GM18867 (cell line): ENCODE measurements around the gene CHST12.
"Not testable (repeated sequence)": the region's sequence is repeated elsewhere in the genome, so short reads cannot be mapped to it uniquely, and the experiment has no call there.

ENCODE experiments used
- ATAC-seq: cut with Tn5 transposase; IDR thresholded peaks from one replicate; pipeline ENCODE4 v1.9.1; 2021; ENCODE audit warnings: mild to moderate bottlenecking, moderate library complexity; ENCODE audit not compliant: unreplicated experiment

CHST12 gene

GRCh38 chr7:2377492-2377891, 25.9 kb upstream of the CHST12 start:
- ATAC-seq: not testable (repeated sequence)

DNA sequence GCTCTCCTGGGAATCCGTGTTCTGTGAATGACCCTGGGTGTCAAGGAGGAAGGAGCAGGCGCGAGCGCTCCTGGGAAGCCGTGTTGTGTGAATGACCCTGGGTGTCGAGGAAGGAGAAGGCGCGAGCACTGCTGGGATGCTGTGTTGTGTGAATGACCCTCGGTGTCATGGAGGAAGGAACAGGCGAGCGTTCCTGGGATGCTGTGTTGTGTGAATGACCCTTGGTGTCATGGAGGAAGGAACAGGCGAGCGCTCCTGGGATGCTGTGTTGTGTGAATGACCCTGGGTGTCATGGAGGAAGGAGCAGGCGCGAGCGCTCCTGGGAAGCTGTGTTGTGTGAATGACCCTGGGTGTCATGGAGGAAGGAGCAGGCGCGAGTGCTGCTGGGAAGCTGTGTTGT, 25.3 kb upstream of the CHST12 start:
- ATAC-seq: not testable (repeated sequence)

GRCh38 chr7:2379161-2379560, 24.2 kb upstream of the CHST12 start:
- ATAC-seq: no peak

DNA sequence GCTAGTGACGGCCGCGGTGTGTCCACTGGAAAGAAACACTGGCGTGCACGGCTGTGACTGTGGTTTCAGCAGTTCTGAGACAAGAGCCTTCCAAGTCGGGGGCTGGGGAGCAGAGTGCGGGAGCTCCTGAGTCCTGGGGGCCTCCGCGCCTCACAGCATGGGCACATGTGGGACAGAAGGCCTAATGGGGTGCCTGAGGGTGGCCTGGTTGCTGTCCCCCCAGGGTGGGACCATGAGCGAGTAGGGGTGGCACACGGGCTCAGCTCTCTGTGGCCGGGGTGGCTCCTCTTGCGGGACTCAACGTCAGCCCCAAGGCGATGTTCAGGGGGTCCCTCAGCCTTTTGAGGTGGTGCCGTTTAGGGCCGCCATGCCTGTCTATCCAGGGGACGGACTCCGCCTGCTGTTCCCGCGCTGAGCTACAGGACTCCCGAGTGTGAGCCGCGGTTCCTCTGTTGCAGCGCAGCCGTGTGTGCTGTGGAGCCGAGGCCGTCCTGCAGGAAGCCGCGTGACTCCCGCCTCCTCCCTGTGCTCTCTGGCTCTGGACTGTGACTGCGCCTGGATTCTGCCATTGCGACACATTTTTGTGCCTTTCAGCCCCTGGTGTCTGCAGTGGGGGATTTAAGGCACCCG, 23.5 kb upstream of the CHST12 start:
- ATAC-seq: no peak

GRCh38 chr7:2380461-2380860, 22.9 kb upstream of the CHST12 start:
- ATAC-seq: no peak

GRCh38 chr7:2381227-2381626, 22.2 kb upstream of the CHST12 start:
- ATAC-seq: no peak

- ATAC-seq: no peak
Observed at GRCh38 chr7:2381881-2382509, 21.4 kb upstream of the CHST12 start.

- ATAC-seq: no peak
Observed at GRCh38 chr7:2383543-2384274, 19.7 kb upstream of the CHST12 start.

GRCh38 chr7:2384354-2385243, 18.8 kb upstream of the CHST12 start:
- no peak for ATAC-seq

DNA sequence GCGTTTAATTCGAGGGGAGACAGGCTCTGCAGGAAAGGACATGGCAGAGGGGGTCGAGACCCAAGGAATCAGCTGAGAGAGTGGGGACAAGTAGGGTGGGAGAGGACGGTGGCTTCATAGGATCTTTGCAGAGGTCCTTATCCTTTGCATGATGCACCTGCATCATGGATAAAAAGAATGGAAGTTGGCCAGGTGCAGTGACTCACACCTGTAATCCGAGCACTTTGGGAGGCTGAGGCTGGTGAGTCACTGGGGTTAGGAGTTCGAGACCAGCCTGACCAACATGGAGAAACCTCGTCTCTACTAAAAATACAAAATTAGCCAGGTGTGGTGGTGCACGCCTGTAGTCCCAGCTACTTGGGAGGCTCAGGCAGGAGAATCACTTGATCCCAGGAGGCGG, 17.3 kb upstream of the CHST12 start:
- not testable (repeated sequence) for ATAC-seq

GRCh38 chr7:2386964-2387669, 16.3 kb upstream of the CHST12 start:
- ATAC-seq: no peak

DNA sequence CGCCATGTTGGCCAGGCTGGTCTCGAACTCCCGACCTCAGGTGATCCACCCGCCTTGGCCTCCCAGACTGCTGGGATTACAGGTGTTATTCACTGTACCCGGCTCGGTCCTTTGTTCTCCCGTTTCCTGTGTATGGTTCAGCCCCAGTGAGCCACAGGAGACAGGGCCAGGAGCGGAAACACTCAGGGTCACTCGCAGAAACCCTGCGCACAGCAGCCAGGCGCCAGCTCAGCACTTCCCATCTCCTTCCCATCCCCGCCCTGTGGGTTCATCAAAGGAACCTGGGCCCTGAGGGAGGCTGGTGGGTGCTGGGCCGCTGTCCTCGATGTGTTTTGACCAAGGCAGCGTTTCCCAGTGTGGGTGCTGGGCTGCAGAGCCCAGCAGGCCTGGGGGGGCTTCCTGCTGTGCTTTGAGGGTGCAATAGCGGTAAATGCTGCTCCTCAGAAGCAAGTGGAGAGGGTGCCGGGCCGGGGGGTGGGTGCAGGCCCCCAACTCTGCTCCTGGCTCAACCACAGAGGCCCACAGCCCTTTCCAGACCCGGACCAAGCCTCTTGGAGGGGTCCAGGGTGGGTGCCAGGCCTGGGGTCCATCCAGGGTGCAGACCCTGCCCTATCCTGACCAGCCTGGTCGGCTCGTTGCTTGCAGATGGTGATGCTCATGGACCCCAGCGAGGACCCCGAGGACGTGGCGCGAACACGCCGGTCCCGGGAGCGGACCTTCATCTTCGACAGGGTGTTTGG, 15.3 kb upstream of the CHST12 start:
- ATAC-seq: no peak

DNA sequence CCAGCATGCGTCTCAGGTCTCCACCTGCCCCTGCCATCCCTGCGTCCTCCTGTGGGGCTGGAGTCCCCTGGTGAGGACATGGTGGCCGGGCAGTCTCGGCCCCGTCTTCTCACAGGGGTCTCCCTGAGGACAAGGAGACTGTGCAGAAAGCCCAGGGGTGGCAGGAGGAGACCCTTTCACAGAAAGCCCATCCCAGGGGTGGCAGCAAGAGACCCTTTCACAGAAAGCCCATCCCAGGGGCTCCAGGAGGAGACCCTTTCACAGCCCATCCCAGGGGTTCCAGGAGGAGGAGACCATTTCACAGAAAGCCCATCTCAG, 14.8 kb upstream of the CHST12 start:
- no peak for ATAC-seq

- not testable (repeated sequence) for ATAC-seq
Observed at GRCh38 chr7:2390020-2390816, 13.2 kb upstream of the CHST12 start.

DNA sequence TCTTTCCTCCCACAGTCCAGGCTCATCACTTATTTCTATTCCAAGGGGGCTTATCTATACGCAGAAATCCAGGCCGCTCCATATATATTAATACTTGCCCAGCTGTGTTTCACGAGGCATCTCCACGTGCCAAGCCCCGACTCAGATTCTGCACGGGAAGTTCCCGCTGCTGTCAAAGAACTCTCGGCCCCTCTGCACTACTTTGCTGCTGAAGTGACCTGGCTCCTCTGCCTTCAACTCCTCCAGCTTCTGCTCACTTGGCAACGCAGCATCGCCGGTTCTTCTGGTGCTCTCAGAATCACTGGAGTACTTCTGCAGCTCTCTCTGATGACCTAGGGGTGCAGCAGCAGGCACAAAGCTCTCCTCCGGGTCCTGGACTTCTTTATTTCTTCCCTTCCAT, 9.7 kb upstream of the CHST12 start:
- no peak for ATAC-seq

GRCh38 chr7:2394566-2395082, 8.8 kb upstream of the CHST12 start:
- ATAC-seq: no peak

DNA sequence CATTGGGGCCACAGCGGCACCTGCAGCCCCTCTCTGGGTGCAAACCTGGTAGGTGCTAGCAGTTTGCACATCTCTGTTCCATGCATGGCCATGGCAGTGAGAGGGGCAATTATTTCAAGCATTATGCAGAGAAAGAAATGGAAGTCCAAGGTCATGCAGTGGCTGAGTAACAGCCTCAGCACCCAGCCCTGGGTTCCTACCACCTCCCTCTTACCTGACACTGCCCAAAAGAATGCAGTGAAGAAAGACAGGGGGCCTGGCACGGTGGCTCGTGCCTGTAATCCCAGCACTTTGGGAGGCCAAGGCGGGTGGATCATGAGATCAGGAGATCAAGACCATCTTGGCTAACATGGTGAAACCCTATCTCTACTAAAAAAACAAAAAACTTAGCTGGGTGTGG, 4.9 kb upstream of the CHST12 start:
- ATAC-seq: no peak

- ATAC-seq: no peak
Observed at GRCh38 chr7:2399848-2400587, 3.4 kb upstream of the CHST12 start.

DNA sequence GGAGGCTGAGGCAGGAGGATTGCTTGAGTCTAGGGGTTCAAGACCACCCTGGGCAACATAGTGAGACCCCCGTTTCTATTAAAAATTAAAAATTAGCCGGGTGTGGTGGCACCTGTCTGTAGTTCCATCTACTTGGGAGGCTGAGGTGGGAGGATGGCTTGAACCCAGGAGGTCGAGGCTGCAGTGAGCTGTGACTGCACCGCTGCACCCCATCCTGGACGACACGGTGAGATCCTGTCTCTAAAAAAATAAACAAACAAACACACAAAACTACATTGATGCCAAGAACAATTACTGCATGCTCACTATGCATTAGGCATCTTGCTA, 761 bp upstream of the CHST12 start:
- no peak for ATAC-seq
